ENCODE measurements around the gene GRK5. TPM values are rescaled to one million over a fixed set of nuclear protein-coding genes. Genes with fewer than 3 reads are reported as not detected.

Gene GRK5
- total RNA-seq, 4 donors from 2014 or later, result 43.5 to 61.7 (median 48.9) TPM

GRCh38 chr10:119305860-119306513, 98.6 kb downstream of the GRK5 start:
- Histone ChIP-seq H3K9me3 (no peaks in the 10 kb centered on the region), H3K36me3 (no peaks in the 10 kb centered on the region), H3K27ac (peak overlapping the region in 3 of 4 donors; percentile 52 to 72 (median 71)), H3K4me3 (peak overlapping the region in 1 of 4 donors; percentile 16), H3K27me3 (no peaks in the 10 kb centered on the region), H3K4me1 (peaks cover 0 to 72% (median 28%) of the 10 kb centered on the region in 4 donors)
- WGBS, 2 donors, result 49 to 50% methylated on average over 9 to 11 of the region's 11 CpGs
- DNase-seq (ENCODE audit: low spot score in 2 of 2), result peak; percentile 49 to 68
- TF ChIP-seq EP300 (IDR thresholded peaks at IDR 0.05), result peak; percentile 20 to 77
- no peak for TF ChIP-seq POLR2A (IDR thresholded peaks at IDR 0.05)

- 75 to 81% methylated on average over 9 of the region's 9 CpGs for WGBS, 2 donors
Measured at GRCh38 chr10:119306514-119306951, 99.2 kb downstream of the GRK5 start.

GRCh38 chr10:119306986-119307392, 99.6 kb downstream of the GRK5 start:
- TF ChIP-seq EP300 (IDR thresholded peaks at IDR 0.05) (no peak), POLR2A (IDR thresholded peaks at IDR 0.05) (no peak), CTCF (IDR thresholded peaks at IDR 0.05) (no peak)
- Histone ChIP-seq H3K4me3 (no peak overlapping the region), H3K9me3 (no peaks in the 10 kb centered on the region), H3K27ac (peak overlapping the region in 1 of 4 donors; percentile 35), H3K27me3 (no peaks in the 10 kb centered on the region), H3K36me3 (no peaks in the 10 kb centered on the region), H3K4me1 (peaks cover 0 to 63% (median 20%) of the 10 kb centered on the region in 4 donors)
- no peak for DNase-seq (ENCODE audit: low spot score in 2 of 2)
- WGBS, 2 donors, result 88 to 94% methylated on average over 4 of the region's 4 CpGs

More at GRCh38 chr10:119306514-119306951, 99.2 kb downstream of the GRK5 start:
- DNase-seq (ENCODE audit: low spot score in 2 of 2), result no peak
- Histone ChIP-seq H3K36me3 (no peaks in the 10 kb centered on the region), H3K4me3 (peak overlapping the region in 1 of 4 donors; percentile 16), H3K4me1 (peaks cover 0 to 68% (median 24%) of the 10 kb centered on the region in 4 donors), H3K9me3 (no peaks in the 10 kb centered on the region), H3K27me3 (no peaks in the 10 kb centered on the region), H3K27ac (peak overlapping the region in 3 of 4 donors; percentile 52 to 71 (median 59))
- TF ChIP-seq CTCF (IDR thresholded peaks at IDR 0.05) (peak in 2 of 5 experiments; percentile 13 to 27), POLR2A (IDR thresholded peaks at IDR 0.05) (no peak)

GRCh38 chr10:119308089-119308488, 100.7 kb downstream of the GRK5 start:
- WGBS, 2 donors, result 93 to 96% methylated on average over 8 to 12 of the region's 12 CpGs

More at GRCh38 chr10:119308089-119308488, 100.7 kb downstream of the GRK5 start:
- no peaks in the 10 kb centered on the region for H3K36me3 ChIP-seq
- no peak for DNase-seq (ENCODE audit: low spot score in 2 of 2)
- H3K27me3 ChIP-seq, result no peaks in the 10 kb centered on the region
- no peak overlapping the region for H3K4me3 ChIP-seq
- TF ChIP-seq CTCF (IDR thresholded peaks at IDR 0.05), result no peak
- no peak for TF ChIP-seq POLR2A (IDR thresholded peaks at IDR 0.05)
- H3K4me1 ChIP-seq, result peaks cover 0 to 58% (median 17%) of the 10 kb centered on the region in 4 donors
- peak overlapping the region in 1 of 4 donors; percentile 18 for H3K27ac ChIP-seq
- H3K9me3 ChIP-seq, result no peaks in the 10 kb centered on the region

All from tibial nerve (tissue), 4 donors.